HUES64 (cell line): Measurements from ENCODE around the gene USP21.

Experiments used
- H3K27ac ChIP-seq: 2 replicates; pipeline ENCODE4 v1.7.0; 2013; ENCODE audit warnings: low read depth, low read length, inconsistent platforms
- H3K27me3 ChIP-seq: 2 replicates; pipeline ENCODE4 v1.6.1; 2013; ENCODE audit warnings: mild to moderate bottlenecking, low read length; ENCODE audit not compliant: insufficient read depth
- H3K36me3 ChIP-seq: 2 replicates; pipeline ENCODE4 v1.6.1; 2013; ENCODE audit warnings: mild to moderate bottlenecking, low read length; ENCODE audit not compliant: insufficient read depth
- H3K4me1 ChIP-seq: 2 replicates; pipeline ENCODE4 v1.6.1; 2013; ENCODE audit warnings: mild to moderate bottlenecking, low read length, moderate library complexity; ENCODE audit not compliant: insufficient read depth
- H3K4me3 ChIP-seq: 2 replicates; pipeline ENCODE4 v1.5.1; 2013; ENCODE audit warnings: mild to moderate bottlenecking, low read length, moderate library complexity
- H3K9ac ChIP-seq: 2 replicates; pipeline ENCODE4 v1.6.1; 2013; ENCODE audit warnings: mild to moderate bottlenecking, low read depth, low read length
- H3K9me3 ChIP-seq: 2 replicates; pipeline ENCODE4 v1.6.1; 2013; ENCODE audit warnings: low read depth, low read length; ENCODE audit not compliant: insufficient read depth
- WGBS: fragments of 150-250, 120-280 bp; methylation state at CpG from one replicate; pipeline ENCODE4 v1.1.7; 2013; ENCODE audit warnings: missing lambda C conversion rate; 5-methylcytosine and 5-hydroxymethylcytosine counted together

The USP21 gene

GRCh38 chr1:161196521-161197451 lies 37.5 kb downstream of the USP21 start:
- WGBS, result 78% methylated on average over 27 of the region's 27 CpGs
- Histone ChIP-seq H3K27me3 (no peaks in the 10 kb centered on the region), H3K36me3 (peaks cover 22% of the 10 kb centered on the region; the same call in 1 of the 2 replicates), H3K9me3 (no peaks in the 10 kb centered on the region), H3K9ac (peak overlapping the region; percentile 42), H3K27ac (peak overlapping the region; percentile 64), H3K4me1 (peaks cover 55% of the 10 kb centered on the region), H3K4me3 (peak overlapping the region; percentile 51; the same call in 1 of the 2 replicates)

- Histone ChIP-seq H3K9ac (peak overlapping the region; percentile 42), H3K27me3 (no peaks in the 10 kb centered on the region), H3K9me3 (no peaks in the 10 kb centered on the region), H3K4me3 (peak overlapping the region; percentile 51), H3K36me3 (peaks cover 17% of the 10 kb centered on the region; the same call in 1 of the 2 replicates), H3K27ac (no peak overlapping the region), H3K4me1 (peaks cover 56% of the 10 kb centered on the region)
- 88% methylated on average over 11 of the region's 11 CpGs for WGBS
Measured at GRCh38 chr1:161197560-161198193, 38.4 kb downstream of the USP21 start.

GRCh38 chr1:161198194-161198896 lies 39.0 kb downstream of the USP21 start:
- H3K9me3 ChIP-seq, result no peaks in the 10 kb centered on the region
- peak overlapping the region; percentile 42 for H3K9ac ChIP-seq
- peaks cover 16% of the 10 kb centered on the region for H3K36me3 ChIP-seq
- WGBS, result 31% methylated on average over 20 of the region's 20 CpGs
- peak overlapping the region; percentile 51 for H3K4me3 ChIP-seq
- H3K4me1 ChIP-seq, result peaks cover 56% of the 10 kb centered on the region
- H3K27me3 ChIP-seq, result no peaks in the 10 kb centered on the region
- peak overlapping the region; percentile 72 for H3K27ac ChIP-seq

DNA sequence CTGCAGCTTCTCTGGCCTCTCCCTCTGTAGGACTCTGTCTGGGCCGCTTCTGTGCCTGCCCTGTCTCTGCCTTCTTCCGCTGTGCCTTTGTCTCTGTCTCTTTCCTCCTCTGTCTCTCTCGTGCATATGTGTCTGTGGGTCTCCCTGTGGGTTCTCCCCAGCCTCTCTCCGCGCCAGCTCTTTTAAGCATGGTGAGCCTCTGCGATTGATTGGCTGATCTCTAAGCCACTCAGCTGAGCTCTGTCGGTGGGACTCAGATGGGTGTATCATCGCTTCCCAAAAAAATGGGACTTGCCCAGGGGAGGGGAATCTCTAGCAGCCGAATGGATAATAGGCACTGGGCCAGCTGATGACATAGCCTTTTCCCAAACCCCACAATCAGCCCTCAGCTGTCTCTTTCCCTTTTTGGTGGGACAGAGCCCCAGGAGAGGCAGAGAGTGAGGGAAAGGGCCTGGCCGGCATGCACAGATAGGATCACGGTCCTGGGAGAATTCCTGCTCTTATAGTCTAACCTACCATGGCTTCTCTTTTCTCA lies 39.7 kb downstream of the USP21 start, which contains the start of gene ADAMTS4:
TSS of gene ADAMTS4 (minus strand) at position 158 of the 535 bp plus-strand sequence. CDS start 427 bp downstream, outside the sequence.
- H3K4me3 ChIP-seq, result peak within 1 kb of the TSS; percentile 51
- H3K4me1 ChIP-seq, result peaks cover 56% of the 10 kb centered on the region
- peaks cover 20% of the 10 kb centered on the region for H3K36me3 ChIP-seq
- no peaks in the 10 kb centered on the region for H3K9me3 ChIP-seq
- no peaks in the 10 kb centered on the region for H3K27me3 ChIP-seq
- 51% methylated on average over 11 of the region's 11 CpGs for WGBS
- H3K27ac ChIP-seq, result peak within 1 kb of the TSS; percentile 95
- peak within 1 kb of the TSS; percentile 42 for H3K9ac ChIP-seq

- H3K4me1 ChIP-seq, result peaks cover 56% of the 10 kb centered on the region
- H3K9me3 ChIP-seq, result no peaks in the 10 kb centered on the region
- H3K27me3 ChIP-seq, result no peaks in the 10 kb centered on the region
- peaks cover 24% of the 10 kb centered on the region for H3K36me3 ChIP-seq
- peak overlapping the region; percentile 14; the same call in 1 of the 2 replicates for H3K9ac ChIP-seq
- peak overlapping the region; percentile 51 for H3K4me3 ChIP-seq
- WGBS, result 63% methylated on average over 5 of the region's 5 CpGs
- H3K27ac ChIP-seq, result peak overlapping the region; percentile 95; the same call in 1 of the 2 replicates
Measured at GRCh38 chr1:161199506-161200139, 40.3 kb downstream of the USP21 start.

DNA sequence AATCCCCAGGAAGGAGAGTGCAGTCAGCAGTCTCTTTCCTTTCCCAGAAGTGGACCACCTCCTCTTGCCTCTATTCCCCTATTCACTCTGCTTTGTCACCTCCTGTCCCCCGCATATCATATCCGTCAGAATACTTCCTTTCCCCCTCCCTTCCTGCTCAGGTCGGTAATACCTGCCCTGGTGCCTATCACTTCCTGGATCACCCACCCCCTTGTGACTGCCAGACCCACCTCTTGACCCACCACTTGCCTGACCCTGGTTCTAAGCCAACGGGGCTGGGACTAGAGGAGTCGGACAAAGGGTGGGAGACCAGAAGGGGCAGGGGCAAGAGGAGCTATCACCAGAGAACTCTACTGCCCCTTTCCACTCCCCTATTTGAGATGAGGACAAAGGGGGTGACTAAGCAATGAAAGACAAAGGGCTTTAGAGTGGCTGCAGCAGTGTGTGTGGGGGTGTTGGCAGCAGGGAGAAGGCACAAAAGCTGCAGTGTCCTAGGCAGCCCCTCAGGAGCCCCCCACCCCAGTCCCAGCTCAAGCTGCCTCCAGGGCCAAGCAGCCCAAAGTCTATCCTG lies 41.2 kb downstream of the USP21 start:
- Histone ChIP-seq H3K27me3 (no peaks in the 10 kb centered on the region), H3K9me3 (no peaks in the 10 kb centered on the region), H3K4me3 (no peak overlapping the region), H3K4me1 (peaks cover 56% of the 10 kb centered on the region), H3K27ac (peak overlapping the region; percentile 95), H3K36me3 (peaks cover 20% of the 10 kb centered on the region), H3K9ac (peak overlapping the region; percentile 75)
- 54% methylated on average over 3 of the region's 5 CpGs for WGBS

DNA sequence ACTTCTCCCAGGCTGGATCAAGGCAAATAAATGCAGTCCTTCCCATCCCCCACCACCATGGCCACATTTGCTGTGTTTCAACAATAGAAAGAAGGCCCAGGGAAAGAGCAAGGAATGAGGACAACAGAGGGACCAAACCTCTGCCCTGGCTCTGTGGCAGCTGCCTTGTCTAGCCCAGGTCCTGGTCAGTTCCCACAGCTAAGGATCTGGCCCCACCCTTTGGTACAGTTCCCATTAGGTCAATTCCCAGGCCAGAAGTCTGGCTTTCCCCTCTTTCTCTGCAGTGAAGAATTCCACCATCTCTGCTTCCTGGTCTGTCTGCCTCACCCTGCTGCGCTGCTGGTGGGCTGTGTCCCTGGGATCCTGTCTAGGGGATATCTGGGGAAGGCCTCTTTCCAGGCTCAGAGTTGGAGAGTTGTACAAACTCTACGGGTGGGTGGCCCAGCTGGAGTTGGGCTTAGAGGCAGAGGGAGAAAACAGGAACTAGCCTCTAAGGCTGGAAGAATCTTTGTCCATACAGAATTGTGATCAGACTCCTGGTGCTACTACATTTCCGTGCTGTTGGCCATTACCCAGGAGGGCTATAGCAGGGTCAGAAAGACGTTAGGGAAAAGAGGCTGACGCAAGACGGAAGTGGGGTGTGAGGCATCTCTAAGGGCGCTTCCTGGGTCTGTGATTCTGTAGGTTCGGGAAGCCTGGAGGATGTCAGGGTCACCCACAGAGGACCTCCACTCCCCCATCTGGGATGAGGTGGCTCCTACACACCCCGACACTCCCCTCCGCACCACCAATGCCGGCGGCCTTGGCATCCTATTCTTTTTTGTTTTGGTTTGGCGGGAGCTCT lies 41.9 kb downstream of the USP21 start:
- Histone ChIP-seq H3K4me1 (peaks cover 56% of the 10 kb centered on the region), H3K27me3 (no peaks in the 10 kb centered on the region), H3K9ac (peak overlapping the region; percentile 75), H3K9me3 (no peaks in the 10 kb centered on the region), H3K4me3 (peak overlapping the region; percentile 86), H3K36me3 (peaks cover 25% of the 10 kb centered on the region), H3K27ac (peak overlapping the region; percentile 95)
- 82% methylated on average over 13 of the region's 13 CpGs for WGBS

GRCh38 chr1:161201836-161202712 lies 42.8 kb downstream of the USP21 start, which contains the start of gene NDUFS2:
NDUFS2 (plus strand) TSS chr1:161202367; CDS start chr1:161202386, 19 bp downstream.
- Histone ChIP-seq H3K4me1 (peaks cover 47% of the 10 kb centered on the region), H3K9ac (peak within 1 kb of the TSS; percentile 95), H3K36me3 (peaks cover 34% of the 10 kb centered on the region), H3K27me3 (no peaks in the 10 kb centered on the region), H3K27ac (peak within 1 kb of the TSS; percentile 95), H3K4me3 (peak within 1 kb of the TSS; percentile 86), H3K9me3 (no peaks in the 10 kb centered on the region)
- 5% methylated on average over 53 of the region's 53 CpGs for WGBS
